ENCODE measurements around the gene VPS37D. TPM values are rescaled to one million over a fixed set of nuclear protein-coding genes. Genes with fewer than 3 reads are reported as not detected.

Gene VPS37D
- total and polyA plus RNA-seq, 8 donors, result 0.55 to 2.4 (median 2.2) TPM; not detected in 4

GRCh38 chr7:73642834-73643233 is 24.8 kb upstream of the VPS37D start:
- intact Hi-C loops (cut with DNase I; ENCODE audit: low total_unique reads), result no loop called here
- no peaks in the 10 kb centered on the region for H3K36me3 ChIP-seq
- H3K4me1 ChIP-seq, result peaks cover 1 to 7% (median 5%) of the 10 kb centered on the region in 4 donors
- H3K9me3 ChIP-seq, result peaks cover 0 to 14% (median 8%) of the 10 kb centered on the region in 4 donors
- no peak for DNase-seq
- peaks cover 0 to 62% (median 19%) of the 10 kb centered on the region in 3 donors for H3K27me3 ChIP-seq
- WGBS, 5 donors, result 39 to 65% (median 46%) methylated on average over 2 of the region's 2 CpGs
- TF ChIP-seq CTCF (IDR thresholded peaks at IDR 0.05) (no peak), POLR2AphosphoS5 (IDR thresholded peaks at IDR 0.05) (no peak), EP300 (IDR thresholded peaks at IDR 0.05) (no peak), POLR2A (IDR thresholded peaks at IDR 0.05) (no peak)
- H3K4me3 ChIP-seq, result no peak overlapping the region
- no peak overlapping the region for H3K27ac ChIP-seq

DNA sequence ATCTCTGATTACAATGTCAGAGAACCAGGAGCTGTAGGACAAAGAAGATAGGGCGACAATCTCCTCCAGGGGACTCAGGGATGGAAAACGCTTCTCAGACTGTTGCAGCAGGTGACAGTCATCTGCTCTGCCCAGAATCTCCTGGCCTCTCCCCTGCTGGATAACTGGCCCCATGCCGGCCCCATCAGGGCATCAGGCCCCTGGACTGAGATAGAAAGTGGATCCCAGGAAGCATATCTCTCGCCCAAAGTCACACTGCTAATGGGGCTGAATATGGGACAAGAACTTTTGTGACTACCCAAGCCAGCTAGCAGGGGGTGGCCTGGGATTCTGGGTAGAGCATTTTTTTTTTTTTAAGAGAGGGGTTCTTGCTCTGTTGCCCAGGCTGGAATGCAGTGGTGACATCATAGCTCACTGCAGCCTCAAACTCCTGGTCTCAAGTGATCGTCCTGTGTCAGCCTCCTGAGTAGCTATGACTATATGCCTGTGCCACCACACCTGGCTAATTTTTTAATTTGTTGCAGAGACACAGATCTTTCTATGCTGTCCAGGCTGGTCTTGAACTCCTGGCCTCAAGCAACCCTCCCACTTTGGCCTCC is 22.8 kb upstream of the VPS37D start:
- WGBS, 5 donors, result 52 to 89% (median 55%) methylated on average over 3 to 5 of the region's 5 CpGs
- Histone ChIP-seq H3K4me3 (no peak overlapping the region), H3K27me3 (peaks cover 0 to 81% (median 32%) of the 10 kb centered on the region in 3 donors), H3K27ac (no peak overlapping the region), H3K36me3 (no peaks in the 10 kb centered on the region), H3K4me1 (peaks cover 6 to 14% (median 10%) of the 10 kb centered on the region in 4 donors), H3K9me3 (peaks cover 0 to 14% (median 8%) of the 10 kb centered on the region in 4 donors)
- no peak for TF ChIP-seq CTCF (IDR thresholded peaks at IDR 0.05)
- TF ChIP-seq EP300 (IDR thresholded peaks at IDR 0.05), result no peak
- no peak for TF ChIP-seq POLR2AphosphoS5 (IDR thresholded peaks at IDR 0.05)
- no peak for TF ChIP-seq POLR2A (IDR thresholded peaks at IDR 0.05)
- intact Hi-C loops (cut with DNase I; ENCODE audit: low total_unique reads), result no loop called here
- no peak for DNase-seq

- TF ChIP-seq CTCF (IDR thresholded peaks at IDR 0.05), result no peak
- no peak for TF ChIP-seq POLR2AphosphoS5 (IDR thresholded peaks at IDR 0.05)
- no peak for TF ChIP-seq POLR2A (IDR thresholded peaks at IDR 0.05)
- no peak for TF ChIP-seq EP300 (IDR thresholded peaks at IDR 0.05)
- Histone ChIP-seq H3K36me3 (no peaks in the 10 kb centered on the region), H3K4me3 (no peak overlapping the region), H3K27me3 (peaks cover 0 to 90% (median 38%) of the 10 kb centered on the region in 3 donors), H3K4me1 (peaks cover 6 to 14% (median 10%) of the 10 kb centered on the region in 4 donors), H3K9me3 (peaks cover 0 to 14% (median 8%) of the 10 kb centered on the region in 4 donors), H3K27ac (no peak overlapping the region)
- WGBS, 5 donors, result 36 to 58% (median 45%) methylated on average over 4 of the region's 4 CpGs
- intact Hi-C loops (cut with DNase I; ENCODE audit: low total_unique reads), result no loop called here
- no peak for DNase-seq
Measured at GRCh38 chr7:73645643-73646174, 21.9 kb upstream of the VPS37D start.

- no peaks in the 10 kb centered on the region for H3K36me3 ChIP-seq
- WGBS, 5 donors, result 46 to 63% (median 49%) methylated on average over 10 to 16 of the region's 16 CpGs
- no peak for TF ChIP-seq EP300 (IDR thresholded peaks at IDR 0.05)
- no peak for TF ChIP-seq POLR2AphosphoS5 (IDR thresholded peaks at IDR 0.05)
- TF ChIP-seq POLR2A (IDR thresholded peaks at IDR 0.05), result no peak
- TF ChIP-seq CTCF (IDR thresholded peaks at IDR 0.05), result no peak
- peaks cover 6 to 14% (median 10%) of the 10 kb centered on the region in 4 donors for H3K4me1 ChIP-seq
- peaks cover 0 to under 1% (median 0%) of the 10 kb centered on the region in 4 donors for H3K9me3 ChIP-seq
- peak overlapping the region in 3 of 4 donors; percentile 41 to 53 (median 52) for H3K4me3 ChIP-seq
- no peak overlapping the region for H3K27ac ChIP-seq
- no peak for DNase-seq
- intact Hi-C loops (cut with DNase I; ENCODE audit: low total_unique reads), result no loop called here
- peaks cover 0 to 95% (median 48%) of the 10 kb centered on the region in 3 donors for H3K27me3 ChIP-seq
Measured at GRCh38 chr7:73646785-73647724, 20.6 kb upstream of the VPS37D start.

Data from stomach (tissue), 9 donors.